GM12878 (cell line): ENCODE results near the gene PRR3. TPM values are rescaled to one million over a fixed set of nuclear protein-coding genes. Genes with fewer than 3 reads are reported as not detected.

Experiments
- ATAC-seq: fragments of 200-7000 bp; cut with Tn5 transposase; 3 replicates; pipeline ENCODE4 v1.9.1; 2020; ENCODE audit warnings: mild to moderate bottlenecking, moderate library complexity
- BruUV-seq: library from RNA; stranded (reverse); fragments of 400-500 nt; replicated peaks from 2 replicates; lab custom pipeline; 2021; lab: Mats Ljungman, UMichigan
- CTCF ChIA-PET: fragments of 300-600 bp; sonication (Branson Sonifier 250); formaldehyde crosslinking; extraction: SDS; loops from one replicate; lab custom pipeline; 2021; ENCODE audit warnings: inconsistent platforms; lab: Yijun Ruan, JAX
- POLR2A ChIA-PET: fragments of 350-600 bp; formaldehyde crosslinking; extraction: SDS; loops from one replicate; lab custom pipeline; 2021; ENCODE audit warnings: inconsistent platforms; lab: Charles Lee
- RAD21 ChIA-PET: fragments of 300-600 bp; sonication (Branson Sonifier 250); formaldehyde crosslinking; loops from one replicate; lab custom pipeline; 2023; ENCODE audit warnings: antibody characterized with exemption; ENCODE audit not compliant: unreplicated experiment; lab: Charles Lee
- SMC1A ChIA-PET: fragments of 300-600 bp; sonication (Branson Sonifier 250); formaldehyde crosslinking; loops from one replicate; lab custom pipeline; 2023; ENCODE audit not compliant: unreplicated experiment, uncharacterized antibody; lab: Charles Lee
- DNase-seq: peaks from one replicate; pipeline ENCODE4 v3.0.0-alpha.2; 2011; ENCODE audit warnings: low read depth, low spot score
- FAIRE-seq: peaks from 3 replicates; lab custom pipeline; 2011; peaks lifted over from hg19 to GRCh38; lab: Jason Lieb, UNC
- H2AFZ ChIP-seq: 2 replicates; pipeline ENCODE4 v1.6.0; 2011; ENCODE audit warnings: low read depth, low read length, control low read depth; ENCODE audit not compliant: control insufficient read depth
- H3K27ac ChIP-seq: 2 replicates; pipeline ENCODE4 v1.5.1; 2011; ENCODE audit warnings: control low read depth; ENCODE audit not compliant: control insufficient read depth, insufficient read depth
- H3K27me3 ChIP-seq, 2 experiments: replicated peaks in 1 of 2; 2 replicates each; pipeline versions ENCODE4 v1.6.0 to v1.6.1; 2011; ENCODE audit warnings: low read length in 1 of 2; ENCODE audit not compliant: control insufficient read depth in 2 of 2, insufficient read depth in 2 of 2
- H3K36me3 ChIP-seq, 2 experiments: 2 replicates each; pipeline ENCODE4 v1.5.1; 2011; ENCODE audit warnings: low read length in 1 of 2; ENCODE audit not compliant: control insufficient read depth in 2 of 2, insufficient read depth in 2 of 2
- H3K4me1 ChIP-seq: 2 replicates; pipeline ENCODE4 v1.6.1; 2011; ENCODE audit warnings: mild to moderate bottlenecking, low read length, moderate library complexity, mixed read lengths; ENCODE audit not compliant: control insufficient read depth, insufficient read depth
- H3K4me2 ChIP-seq: 2 replicates; pipeline ENCODE4 v1.6.0; 2011; ENCODE audit warnings: control low read depth; ENCODE audit not compliant: control insufficient read depth, insufficient read depth
- H3K4me3 ChIP-seq: fragments of 200-600 bp; sonication (generic); 2 replicates; pipeline ENCODE4 v1.5.1; 2016
- H3K79me2 ChIP-seq: 2 replicates; pipeline ENCODE4 v1.6.0; 2011; ENCODE audit warnings: low read length; ENCODE audit not compliant: control insufficient read depth, insufficient read depth
- H3K9ac ChIP-seq: 2 replicates; pipeline ENCODE4 v1.8.0; 2011; ENCODE audit warnings: low read length, control low read depth, mixed read lengths; ENCODE audit not compliant: control insufficient read depth, insufficient read depth
- H3K9me3 ChIP-seq: replicated peaks from 3 replicates; pipeline ENCODE4 v1.5.1; 2011; ENCODE audit warnings: mild to moderate bottlenecking, low read length; ENCODE audit not compliant: control insufficient read depth, insufficient read depth
- H4K20me1 ChIP-seq: 2 replicates; pipeline ENCODE4 v1.6.0; 2011; ENCODE audit not compliant: control insufficient read depth, insufficient read depth
- CHD1 ChIP-seq: IDR thresholded peaks from 2 replicates; pipeline ENCODE4 v1.6.1; 2012; ENCODE audit warnings: low read depth, low read length, improper control_type of control experiment
- CREB1 ChIP-seq: IDR thresholded peaks from 2 replicates; pipeline ENCODE4 v1.6.1; 2012; ENCODE audit warnings: low read depth, mild to moderate bottlenecking, inconsistent platforms
- EZH2 ChIP-seq: IDR thresholded peaks from 2 replicates; pipeline ENCODE4 v1.6.1; 2012; ENCODE audit warnings: low read depth, mild to moderate bottlenecking, control low read depth, inconsistent platforms, low read length, borderline replicate concordance; ENCODE audit not compliant: control insufficient read depth
- FOS ChIP-seq: IDR thresholded peaks from 3 replicates; pipeline ENCODE4 v1.6.1; 2011; ENCODE audit warnings: borderline replicate concordance; ENCODE audit not compliant: insufficient read length; ENCODE audit errors: extremely low read depth
- HDAC2 ChIP-seq: fragments of 200-600 bp; sonication (generic); IDR thresholded peaks from 2 replicates; pipeline ENCODE4 v1.6.1; 2017
- HDGF ChIP-seq: fragments of 450-650 bp; IDR thresholded peaks from 2 replicates; pipeline ENCODE4 v1.6.1; 2016; ENCODE audit warnings: antibody characterized with exemption
- IRF4 ChIP-seq: IDR thresholded peaks from 2 replicates; pipeline ENCODE4 v1.6.1; 2011; ENCODE audit warnings: low read depth, low read length
- KLF5 ChIP-seq: fragments of 450-650 bp; IDR thresholded peaks from 2 replicates; pipeline ENCODE4 v1.6.1; 2014; ENCODE audit warnings: mild to moderate bottlenecking; ENCODE audit not compliant: partially characterized antibody
- MTA2 ChIP-seq: fragments of 450-650 bp; IDR thresholded peaks from 2 replicates; pipeline ENCODE4 v1.6.1; 2016; ENCODE audit warnings: low read depth, mild to moderate bottlenecking, moderate library complexity
- NFYB ChIP-seq: IDR thresholded peaks from 2 replicates; pipeline ENCODE4 v1.6.1; 2011; ENCODE audit warnings: low read depth, mild to moderate bottlenecking, low read length, improper control_type of control experiment, moderate library complexity; ENCODE audit not compliant: insufficient read depth
- PAX8 ChIP-seq: fragments of 450-650 bp; IDR thresholded peaks from 2 replicates; pipeline ENCODE4 v1.6.1; 2017; ENCODE audit warnings: mild to moderate bottlenecking, moderate library complexity
- RAD21 ChIP-seq: IDR thresholded peaks from 2 replicates; pipeline ENCODE4 v1.6.1; 2011; ENCODE audit warnings: mild to moderate bottlenecking, low read depth, low read length, moderate library complexity; ENCODE audit not compliant: insufficient read depth
- SREBF1 ChIP-seq: IDR thresholded peaks from 2 replicates; pipeline ENCODE4 v1.6.1; 2012; ENCODE audit warnings: mild to moderate bottlenecking, low read length
- in situ Hi-C: fragments of 300-500 bp; cut with MboI; formaldehyde crosslinking; loops from 9 replicates; pipeline ENCODE4 v1.14.3; 2018; ENCODE audit warnings: mixed read lengths
- intact Hi-C: fragments of 100-400 bp; cut with micrococcal nuclease; formaldehyde crosslinking; loops from one replicate; pipeline ENCODE4 v1.14.2; 2022; ENCODE audit not compliant: unreplicated experiment
- polyA plus RNA-seq, 11 experiments: library from polyadenylated mRNA; depleted of rRNA in 4 of 11; unstranded in 6 of 11; stranded (reverse) in 5 of 11; fragments of >200 nt; fragmentation: Nextera tagmentation in 4 of 11; fragmentation: Illumina TruSeq in 1 of 11; extraction: Ambion mirVana in 4 of 11; extraction: Trizol in 1 of 11; gene quantifications; 1 replicate in 1 of 11; 2 replicates in 10 of 11; pipeline versions ENCODE4 v1.2.1 to v1.2.3, GENCODE V29; 2011 to 2016; ENCODE audit warnings: inconsistent platforms in 2 of 11, missing spikeins in 2 of 11, low read depth in 1 of 11
- total RNA-seq, 4 experiments: library from RNA; depleted of rRNA in 3 of 4; stranded (reverse); fragments of >200 nt in 3 of 4; fragmentation: Illumina TruSeq in 1 of 4; extraction: Trizol in 1 of 4; gene quantifications; 2 replicates each; pipeline versions ENCODE4 v1.2.1 to v1.2.3, GENCODE V29; 2013 to 2021

Gene PRR3
- total and polyA plus RNA-seq, 10 of the 15 experiments (the other 5 are each of a cell fraction or from before 2014, with no cell fraction given): 14.0 to 38.2 (median 20.5) TPM

DNA sequence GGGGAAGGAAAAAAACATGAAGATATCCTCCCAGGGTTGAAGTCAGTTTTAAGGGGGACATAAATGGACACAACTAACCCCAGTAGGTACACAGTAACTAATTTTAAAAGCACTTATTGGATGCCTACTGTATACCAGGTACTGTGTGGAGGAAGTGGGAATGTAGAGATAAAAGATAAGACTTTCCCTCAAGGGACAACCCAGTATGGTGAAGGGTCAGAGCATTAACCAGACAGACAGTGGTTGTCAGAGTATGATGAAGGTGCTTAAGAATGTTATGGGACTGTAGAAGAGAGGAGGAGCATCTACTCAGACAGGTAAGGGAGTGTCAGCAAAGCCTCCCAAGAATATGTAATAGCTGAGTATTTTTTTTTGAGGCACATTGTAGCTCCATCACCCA is 15.1 kb downstream of the PRR3 start:
- Histone ChIP-seq H2AFZ (no peak overlapping the region), H3K4me3 (peak overlapping the region; percentile 89), H3K9ac (peak overlapping the region; percentile 93), H4K20me1 (peaks cover 6% of the 10 kb centered on the region; the same call in 1 of the 2 replicates), H3K27ac (peak overlapping the region; percentile 94), H3K79me2 (peaks cover 48% of the 10 kb centered on the region), H3K36me3 (peaks cover 4 to 6% of the 10 kb centered on the region in 2 experiments), H3K4me1 (peaks cover 15% of the 10 kb centered on the region), H3K9me3 (no peaks in the 10 kb centered on the region), H3K4me2 (peak overlapping the region; percentile 94), H3K27me3 (no peaks in the 10 kb centered on the region)
- DNase-seq (no peak), ATAC-seq (no peak), FAIRE-seq (no peak)
- ChIA-PET RAD21 (no interaction called here), SMC1A (no interaction called here), CTCF (interaction anchor here (1.0 kb wide), 1 partner anchor 24 kb away, joined by 4 read pairs; no protein-coding TSS in a partner anchor), POLR2A (no interaction called here)
- TF ChIP-seq EZH2 (no peak), NFYB (no peak), RAD21 (no peak), FOS (no peak), HDAC2 (no peak), CREB1 (no peak), IRF4 (no peak), HDGF (no peak), PAX8 (no peak), MTA2 (no peak), KLF5 (no peak), SREBF1 (no peak), CHD1 (no peak)
- in situ Hi-C loops: no loop called here
- intact Hi-C loops: no loop called here
- BruUV-seq: no TSS peak
